Measurements from ENCODE around the gene MINDY4.
"Not testable (repeated sequence)": the region's sequence is repeated elsewhere in the genome, so short reads cannot be mapped to it uniquely, and the experiment has no call there.

MINDY4 gene

GRCh38 chr7:30805081-30805691, 34.0 kb downstream of the MINDY4 start:
- DNase-seq = no peak

GRCh38 chr7:30805931-30806330, 34.7 kb downstream of the MINDY4 start:
- DNase-seq = no peak

GRCh38 chr7:30807477-30807876, 36.3 kb downstream of the MINDY4 start:
- DNase-seq = not testable (repeated sequence)

GRCh38 chr7:30807941-30808340, 36.7 kb downstream of the MINDY4 start:
- not testable (repeated sequence) for DNase-seq

- no peak for DNase-seq
Measured at GRCh38 chr7:30810986-30811385, 39.8 kb downstream of the MINDY4 start.

- DNase-seq = no peak
Measured at GRCh38 chr7:30812676-30813075, 41.5 kb downstream of the MINDY4 start.

GRCh38 chr7:30813466-30813865, 42.2 kb downstream of the MINDY4 start:
- DNase-seq = no peak

GRCh38 chr7:30814700-30815387, 43.6 kb downstream of the MINDY4 start:
- DNase-seq = no peak

GRCh38 chr7:30815388-30815854, 44.2 kb downstream of the MINDY4 start:
- DNase-seq = no peak

GRCh38 chr7:30815951-30816644, 44.9 kb downstream of the MINDY4 start:
- DNase-seq = no peak

GRCh38 chr7:30816645-30817370, 45.6 kb downstream of the MINDY4 start:
- DNase-seq = no peak

GRCh38 chr7:30817371-30817767, 46.2 kb downstream of the MINDY4 start:
- no peak for DNase-seq

- DNase-seq = no peak
Measured at GRCh38 chr7:30824821-30825720, 53.9 kb downstream of the MINDY4 start.

- no peak for DNase-seq
Measured at GRCh38 chr7:30826181-30826580, 55.0 kb downstream of the MINDY4 start.

- no peak for DNase-seq
Measured at GRCh38 chr7:30828591-30828990, 57.4 kb downstream of the MINDY4 start.

- DNase-seq = no peak
Measured at GRCh38 chr7:30829471-30829870, 58.3 kb downstream of the MINDY4 start.

- no peak for DNase-seq
Measured at GRCh38 chr7:30831227-30831626, 60.0 kb downstream of the MINDY4 start.

- no peak for DNase-seq
Measured at GRCh38 chr7:30831936-30832335, 60.7 kb downstream of the MINDY4 start.

GRCh38 chr7:30834017-30834674, 62.9 kb downstream of the MINDY4 start:
- not testable (repeated sequence) for DNase-seq

- no peak for DNase-seq
Measured at GRCh38 chr7:30835396-30835915, 64.2 kb downstream of the MINDY4 start.

- DNase-seq = no peak
Measured at GRCh38 chr7:30836991-30837390, 65.8 kb downstream of the MINDY4 start.

Measured in activated gamma-delta T cell treated with Interleukin-2 at 50 U/mL for 16 hours (primary cell).